GM03348 (cell line): ENCODE data around the gene TMEM209.
A peak's percentile ranks its signal among the peaks of the same experiment; 100 is the strongest.
"Not testable (repeated sequence)": the region's sequence is repeated elsewhere in the genome, so short reads cannot be mapped to it uniquely, and the experiment has no call there.

Source experiments
- DNase-seq: peaks from one replicate; pipeline ENCODE4 v3.0.0; 2012; ENCODE audit warnings: low spot score

The TMEM209 gene

GRCh38 chr7:130205084-130205947 is at the start of gene TMEM209:
TSS of gene TMEM209 (minus strand) at chr7:130205406. CDS start at chr7:130205375, 31 bp downstream.
- DNase-seq: peak; percentile 98

- no peak for DNase-seq
These were observed 49.3 kb upstream of the TMEM209 start for GRCh38 chr7:130254555-130254954.

- DNase-seq: not testable (repeated sequence)
These were observed 44.4 kb upstream of the TMEM209 start for GRCh38 chr7:130249626-130250025.

- not testable (repeated sequence) for DNase-seq
These were observed 43.6 kb upstream of the TMEM209 start for GRCh38 chr7:130248842-130249241.

GRCh38 chr7:130246491-130246890 is 41.3 kb upstream of the TMEM209 start:
- not testable (repeated sequence) for DNase-seq

GRCh38 chr7:130243486-130243885 is 38.3 kb upstream of the TMEM209 start:
- DNase-seq: not testable (repeated sequence)

GRCh38 chr7:130242198-130243014 is 37.2 kb upstream of the TMEM209 start:
- DNase-seq: peak; percentile 81

- DNase-seq: no peak
These were observed 35.0 kb upstream of the TMEM209 start for GRCh38 chr7:130240240-130240639.

GRCh38 chr7:130236361-130236760 is 31.2 kb upstream of the TMEM209 start:
- not testable (repeated sequence) for DNase-seq

GRCh38 chr7:130234078-130234477 is 28.9 kb upstream of the TMEM209 start:
- no peak for DNase-seq

- no peak for DNase-seq
These were observed 27.0 kb upstream of the TMEM209 start for GRCh38 chr7:130232209-130232608.

GRCh38 chr7:130231792-130232191 is 26.6 kb upstream of the TMEM209 start:
- DNase-seq: no peak

- DNase-seq: not testable (repeated sequence)
These were observed 24.8 kb upstream of the TMEM209 start for GRCh38 chr7:130229981-130230380.

GRCh38 chr7:130228840-130229502 is 23.8 kb upstream of the TMEM209 start:
- no peak for DNase-seq

GRCh38 chr7:130227883-130228575 is 22.8 kb upstream of the TMEM209 start:
- DNase-seq: no peak

GRCh38 chr7:130226333-130226732 is 21.1 kb upstream of the TMEM209 start:
- DNase-seq: no peak

- DNase-seq: not testable (repeated sequence)
These were observed 19.7 kb upstream of the TMEM209 start for GRCh38 chr7:130224923-130225322.

- no peak for DNase-seq
These were observed 19.0 kb upstream of the TMEM209 start for GRCh38 chr7:130224210-130224609.

- no peak for DNase-seq
These were observed 18.4 kb upstream of the TMEM209 start for GRCh38 chr7:130223646-130224045.

- DNase-seq: no peak
These were observed 16.5 kb upstream of the TMEM209 start for GRCh38 chr7:130221746-130222145.

- DNase-seq: no peak
These were observed 14.7 kb upstream of the TMEM209 start for GRCh38 chr7:130219871-130220270.
